22Rv1 (cell line): ENCODE results near the gene MSH4.
"Not testable (repeated sequence)": the region's sequence is repeated elsewhere in the genome, so short reads cannot be mapped to it uniquely, and the experiment has no call there.

Experiments
- H3K27ac ChIP-seq: fragments of 450-650 bp; 2 replicates; pipeline ENCODE4 v1.5.1; 2017
- CTCF ChIP-seq: fragments of 450-650 bp; IDR thresholded peaks from 2 replicates; pipeline ENCODE4 v1.5.1; 2017; ENCODE audit warnings: mild to moderate bottlenecking
- ZFX ChIP-seq: fragments of 450-650 bp; IDR thresholded peaks from 2 replicates; pipeline ENCODE4 v1.6.1; 2017; ENCODE audit warnings: antibody characterized with exemption, borderline replicate concordance

Gene MSH4

GRCh38 chr1:75916834-75917233 is 120.2 kb downstream of the MSH4 start:
- TF ChIP-seq ZFX = no peak
- no peak for TF ChIP-seq CTCF
- no peak overlapping the region for H3K27ac ChIP-seq

GRCh38 chr1:75922698-75923097 is 126.0 kb downstream of the MSH4 start:
- TF ChIP-seq CTCF (no peak), ZFX (no peak)
- no peak overlapping the region for H3K27ac ChIP-seq

DNA sequence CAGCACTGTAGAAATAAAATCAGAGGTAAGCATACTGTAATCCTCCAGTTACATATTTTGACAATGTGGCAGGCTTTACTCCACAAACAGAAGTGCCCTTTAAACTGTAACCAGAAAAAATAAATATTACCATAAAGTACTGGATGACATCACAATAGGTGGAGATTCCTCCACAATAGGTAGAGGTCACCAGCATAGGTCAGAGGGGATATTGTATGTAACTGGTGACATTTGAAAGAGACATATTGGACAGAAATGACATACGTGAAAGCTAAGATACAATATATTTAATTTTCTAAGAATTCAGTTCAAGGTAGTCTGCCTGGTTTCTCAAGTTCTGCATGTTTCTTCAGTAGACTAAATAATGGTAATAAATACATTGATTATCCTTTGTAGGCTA is 135.6 kb downstream of the MSH4 start, which contains the start of gene ASB17:
Gene ASB17 (minus strand): TSS at position 101 of the 400 bp plus-strand sequence. CDS start 113 bp downstream, outside the sequence.
- no peak within 1 kb of the TSS for H3K27ac ChIP-seq
- no peak for TF ChIP-seq CTCF
- TF ChIP-seq ZFX = no peak

DNA sequence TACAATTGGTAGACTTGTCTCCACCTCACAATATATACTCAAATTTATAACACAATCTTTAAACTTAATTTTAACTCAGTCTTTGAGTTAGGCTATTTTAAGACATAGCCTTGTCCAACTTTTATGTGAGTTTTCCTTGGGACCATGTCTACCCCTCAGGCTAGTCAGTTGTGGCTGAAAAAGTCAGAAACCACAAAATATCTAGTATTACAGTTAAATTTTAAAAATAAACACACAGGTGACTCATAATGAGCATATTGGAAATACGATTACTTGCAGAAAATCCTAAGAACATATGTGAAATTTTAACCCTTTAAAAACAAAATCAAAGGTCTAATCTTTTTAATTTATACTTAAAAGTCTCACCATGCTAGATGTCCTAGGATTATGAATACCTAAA is 140.4 kb downstream of the MSH4 start:
- no peak overlapping the region for H3K27ac ChIP-seq
- TF ChIP-seq ZFX (no peak), CTCF (no peak)

- not testable (repeated sequence) for H3K27ac ChIP-seq
Observed at GRCh38 chr1:75943037-75943436, 146.4 kb downstream of the MSH4 start.

DNA sequence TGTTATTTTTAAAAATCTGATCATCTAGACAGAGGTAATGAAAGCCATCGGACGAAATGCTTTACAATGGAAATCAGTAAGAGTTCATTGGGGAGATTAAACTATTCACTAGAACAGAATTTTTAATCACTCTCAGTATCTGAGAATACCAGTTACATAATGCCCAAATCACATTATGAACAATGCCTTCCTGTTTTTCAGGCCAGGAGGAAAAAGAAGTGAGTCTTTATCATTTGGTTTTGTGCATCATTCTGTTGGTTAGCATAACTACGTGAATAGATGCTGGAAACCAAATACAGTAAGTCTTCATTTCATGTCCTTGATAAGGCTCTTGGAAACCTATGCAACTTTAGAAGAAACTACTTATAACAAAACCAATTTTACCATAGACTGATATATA is 153.5 kb downstream of the MSH4 start:
- no peak for TF ChIP-seq CTCF
- TF ChIP-seq ZFX = no peak
- H3K27ac ChIP-seq = no peak overlapping the region

GRCh38 chr1:75952016-75952415 is 155.3 kb downstream of the MSH4 start:
- TF ChIP-seq ZFX (no peak), CTCF (no peak)
- no peak overlapping the region for H3K27ac ChIP-seq

- TF ChIP-seq ZFX = no peak
- TF ChIP-seq CTCF = no peak
- no peak overlapping the region for H3K27ac ChIP-seq
Observed at GRCh38 chr1:75953461-75953860, 156.8 kb downstream of the MSH4 start.
